ENCODE results near the gene IL2RG. TPM values are rescaled to one million over a fixed set of nuclear protein-coding genes. Genes with fewer than 3 reads are reported as not detected.

IL2RG gene
- total RNA-seq, 2 donors from 2014 or later = 0.52 to 8.2 TPM

- Histone ChIP-seq H3K4me1 (no peaks in the 10 kb centered on the region), H3K27ac (no peak overlapping the region), H3K27me3 (no peaks in the 10 kb centered on the region), H3K4me3 (no peak overlapping the region), H3K36me3 (replicated peaks in 1 of 2; ENCODE audit: insufficient read depth in 1 of 2, low read depth in 2 of 2) (peaks cover 0 to 2% of the 10 kb centered on the region in 2 donors), H3K9me3 (no peaks in the 10 kb centered on the region)
- DNase-seq (no peak), ATAC-seq (no peak)
- WGBS, 2 donors = 89 to 96% methylated on average over 3 of the region's 3 CpGs
- intact Hi-C loops (cut with DNase I) = no loop called here
- TF ChIP-seq CTCF (IDR thresholded peaks at IDR 0.05) (no peak), POLR2A (IDR thresholded peaks at IDR 0.05) (no peak)
Measured at GRCh38 chrX:71057848-71058530, 53.4 kb downstream of the IL2RG start.

Small RNA genes lying within 50 kb of the gene (small RNA-seq; reads per million reads assigned to genes)
- not detected for gene CXorf65

Other genes starting within 250 kb of the IL2RG start
- under 1 TPM; 0.26 to 0.66 TPM for gene TEX11, start 202.9 kb downstream of the IL2RG start, total RNA-seq
- not detected for gene SLC7A3, start 180.5 kb downstream of the IL2RG start, total RNA-seq
- 10 to 100 TPM; 16.2 to 20.0 TPM for gene SNX12, start 43.2 kb downstream of the IL2RG start, total RNA-seq
- 10 to 100 TPM; 10.9 to 16.5 TPM for gene FOXO4, start 15.7 kb downstream of the IL2RG start, total RNA-seq
- gene CXorf65, start 4.8 kb downstream of the IL2RG start, total RNA-seq = not detected
- 10 to 100 TPM; 26.4 to 83.0 TPM for gene MED12, start 7.0 kb upstream of the IL2RG start, total RNA-seq
- 1 to 10 TPM in 1 of 2 donors, not detected in 1; 1.0 TPM for gene NLGN3, start 33.3 kb upstream of the IL2RG start, total RNA-seq
- gene GJB1, start 111.6 kb upstream of the IL2RG start, total RNA-seq = 10 to 100 TPM; 24.7 to 31.4 TPM
- 10 to 100 TPM in 1 of 2 donors, 1 to 10 TPM in 1; 8.8 to 10.2 TPM for gene ZMYM3, start 142.6 kb upstream of the IL2RG start, total RNA-seq
- 100 to 1,000 TPM; 132 to 176 TPM for gene NONO, start 172.1 kb upstream of the IL2RG start, total RNA-seq
- gene ITGB1BP2, start 190.2 kb upstream of the IL2RG start, total RNA-seq = 1 to 10 TPM in 1 of 2 donors, not detected in 1; 6.9 TPM